Thyroid gland (tissue), 4 donors: ENCODE results near the gene RPS6KC1.

Experiments
- CTCF ChIP-seq, 6 experiments: fragments of 200-600 bp in 3 of 6; fragments of 450-650 bp in 3 of 6; sonication (generic) in 3 of 6; IDR thresholded peaks; one replicate each; pipeline ENCODE4 v1.5.1; 2016 to 2019; ENCODE audit warnings: antibody characterized with exemption in 6 of 6, mild to moderate bottlenecking in 2 of 6, inconsistent platforms in 1 of 6, moderate library complexity in 1 of 6
- POLR2A ChIP-seq, 2 donors: fragments of 450-650 bp; IDR thresholded peaks; one replicate each; pipeline ENCODE4 v1.6.1; 2017; ENCODE audit warnings: antibody characterized with exemption in 2 of 2, mild to moderate bottlenecking in 2 of 2, moderate library complexity in 1 of 2

- TF ChIP-seq CTCF (IDR thresholded peaks at IDR 0.05) (no peak), POLR2A (IDR thresholded peaks at IDR 0.05) (no peak)
Observed at GRCh38 chr1:213138391-213138790, 87.3 kb downstream of the RPS6KC1 start.
